Lower leg skin (tissue), 3 donors: ENCODE data around the gene CLEC2L.

Source experiments
- CTCF ChIP-seq, 3 donors: fragments of 450-650 bp; IDR thresholded peaks; one replicate each; pipeline ENCODE4 v1.5.1; 2016; ENCODE audit warnings: antibody characterized with exemption in 3 of 3, mild to moderate bottlenecking in 3 of 3, moderate library complexity in 2 of 3
- POLR2A ChIP-seq, 2 donors: fragments of 450-650 bp; IDR thresholded peaks; one replicate each; pipeline ENCODE4 v1.6.1; 2016 to 2017; ENCODE audit warnings: antibody characterized with exemption in 2 of 2, mild to moderate bottlenecking in 1 of 2, moderate library complexity in 1 of 2

GRCh38 chr7:139571190-139571589 lies 47.7 kb downstream of the CLEC2L start:
- TF ChIP-seq CTCF (IDR thresholded peaks at IDR 0.05) (no peak), POLR2A (IDR thresholded peaks at IDR 0.05) (no peak)
